Iris pigment epithelial cell (primary cell): ENCODE results near the gene F8A3.
"Not testable (repeated sequence)": the region's sequence is repeated elsewhere in the genome, so short reads cannot be mapped to it uniquely, and the experiment has no call there.

ENCODE experiments used
- DNase-seq: peaks from one replicate; pipeline ENCODE4 v3.0.0-alpha.2; 2011; ENCODE audit warnings: low read depth

The F8A3 gene

DNA sequence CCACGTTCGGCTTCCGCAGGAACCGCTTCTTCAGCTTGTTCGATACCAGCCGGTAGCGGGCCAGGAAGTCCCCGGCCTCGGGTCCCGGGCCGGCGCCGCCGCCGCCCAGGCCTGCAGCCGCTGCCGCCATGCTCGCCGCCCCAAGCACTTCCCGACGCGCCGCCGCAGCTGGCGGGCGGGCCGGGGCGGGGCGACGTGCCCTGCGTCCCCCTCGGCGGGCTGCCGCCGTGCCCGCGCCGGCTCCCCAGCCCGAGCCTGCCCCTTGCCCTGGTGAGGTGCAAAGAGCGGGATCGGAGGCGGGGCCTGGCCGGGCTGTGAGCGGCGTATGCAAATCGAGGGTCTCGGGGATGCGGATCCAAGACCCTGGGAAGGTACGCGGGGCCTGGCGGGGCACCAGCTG lies at the start of gene F8A3:
Gene F8A3 (minus strand): TSS at position 150 of the 400 bp plus-strand sequence. CDS start 20 bp downstream, at position 130.
- DNase-seq, result not testable (repeated sequence)

DNA sequence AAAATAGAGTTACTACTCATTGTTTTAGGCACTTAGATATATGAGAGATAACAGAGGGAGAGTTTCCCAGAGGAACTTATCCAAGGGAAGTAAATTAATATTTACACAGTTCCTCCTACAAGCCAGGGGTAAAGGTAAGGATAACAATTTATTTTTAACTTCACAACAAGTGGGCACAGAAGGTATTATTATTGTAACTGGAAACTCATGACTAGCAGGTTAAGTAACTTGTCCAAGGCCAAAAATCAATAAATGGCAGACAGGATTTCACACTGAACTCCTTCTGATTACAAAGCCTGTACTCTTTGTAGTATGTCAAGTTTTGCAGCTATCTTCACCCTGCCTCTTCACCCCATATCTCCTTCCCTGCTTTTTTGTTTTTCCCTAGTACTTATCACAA lies 46.9 kb upstream of the F8A3 start:
- no peak for DNase-seq

DNA sequence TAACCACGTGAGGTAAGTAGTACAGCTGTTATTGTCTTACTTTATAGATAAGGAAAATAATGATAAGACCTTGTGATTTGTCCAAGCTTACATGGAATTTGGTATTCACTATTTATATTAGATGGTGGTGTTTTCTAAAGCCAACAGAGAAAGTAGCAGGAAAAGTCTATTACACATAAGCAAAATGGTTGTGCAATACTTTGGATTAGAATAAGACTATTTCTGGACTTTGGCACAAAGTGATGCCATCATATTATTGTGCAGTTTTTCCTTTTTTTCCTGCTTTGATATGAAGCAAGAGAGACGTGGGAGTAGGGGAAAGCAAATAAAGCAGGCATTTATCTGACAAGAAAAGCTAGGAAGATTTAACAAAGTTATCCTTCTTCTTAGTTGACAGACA lies 36.7 kb upstream of the F8A3 start:
- not testable (repeated sequence) for DNase-seq

DNA sequence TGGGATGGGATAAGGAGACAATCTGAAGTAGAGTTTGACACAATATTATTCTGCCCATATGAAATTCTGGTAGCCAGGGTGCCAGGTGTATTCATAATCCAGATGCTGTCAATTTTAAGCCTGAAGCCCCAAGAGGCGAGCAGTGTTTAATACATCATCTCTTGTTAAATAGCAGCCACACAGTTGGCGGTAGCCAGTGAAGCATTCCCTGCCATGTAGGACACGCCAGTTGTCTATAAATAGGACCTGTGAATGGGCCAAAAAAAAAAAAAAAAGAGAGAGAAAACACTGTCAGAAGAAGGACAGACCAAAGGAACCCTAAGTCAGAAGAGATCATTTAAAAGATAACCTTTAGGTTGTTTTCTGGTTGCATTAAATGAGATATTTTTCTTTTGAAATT lies 33.0 kb upstream of the F8A3 start:
- DNase-seq, result not testable (repeated sequence)

DNA sequence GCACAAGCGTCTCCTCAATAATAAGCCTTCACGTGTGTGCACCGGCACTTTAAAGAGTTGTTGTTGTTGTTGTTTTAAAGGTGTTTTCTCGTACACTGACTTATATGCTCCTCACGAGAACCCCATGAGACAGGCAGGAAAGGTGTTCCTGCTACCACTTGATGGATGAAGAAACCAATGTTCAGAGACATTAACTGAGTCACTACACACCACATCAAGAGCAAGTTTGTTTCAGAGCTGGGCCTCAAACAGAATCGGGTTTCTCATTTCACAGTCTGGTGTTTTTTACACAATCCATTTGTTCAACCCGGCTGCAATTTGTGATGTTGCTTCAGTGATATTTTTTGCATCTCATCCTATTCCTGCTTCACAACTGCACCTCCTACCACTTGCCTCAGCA lies 18.7 kb upstream of the F8A3 start:
- not testable (repeated sequence) for DNase-seq

DNA sequence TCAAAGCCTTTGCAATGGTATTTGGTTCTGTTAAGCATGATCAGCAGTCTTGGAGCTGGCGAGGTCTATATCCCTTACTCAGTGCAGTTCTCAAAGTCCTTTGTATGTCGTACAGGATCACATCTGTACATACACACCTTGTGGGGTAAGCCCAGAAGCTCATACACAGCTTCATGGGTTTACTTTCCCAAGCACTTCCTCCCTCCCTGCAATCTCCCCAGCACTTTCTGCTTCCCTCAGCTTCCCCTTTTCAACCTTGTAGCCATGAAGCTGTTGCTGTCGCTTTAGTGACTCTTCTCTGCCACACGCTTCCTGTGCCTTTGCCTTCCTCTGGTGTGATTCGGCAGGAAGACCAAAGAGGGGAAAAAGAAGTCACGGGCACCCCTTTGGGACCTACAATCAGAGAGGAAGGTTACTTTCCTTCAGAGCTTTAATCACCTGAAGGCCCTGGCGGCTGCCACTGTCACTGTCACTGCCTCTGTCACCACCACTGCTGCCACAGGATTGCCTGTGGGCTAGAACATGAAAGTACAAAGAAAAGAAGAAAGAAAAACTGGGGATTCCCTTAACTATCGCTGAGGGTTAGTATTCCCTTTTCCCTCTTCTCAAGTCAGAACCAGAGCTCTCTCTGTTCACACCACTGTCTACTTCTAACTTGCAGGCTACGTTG lies 8.0 kb upstream of the F8A3 start:
- not testable (repeated sequence) for DNase-seq

DNA sequence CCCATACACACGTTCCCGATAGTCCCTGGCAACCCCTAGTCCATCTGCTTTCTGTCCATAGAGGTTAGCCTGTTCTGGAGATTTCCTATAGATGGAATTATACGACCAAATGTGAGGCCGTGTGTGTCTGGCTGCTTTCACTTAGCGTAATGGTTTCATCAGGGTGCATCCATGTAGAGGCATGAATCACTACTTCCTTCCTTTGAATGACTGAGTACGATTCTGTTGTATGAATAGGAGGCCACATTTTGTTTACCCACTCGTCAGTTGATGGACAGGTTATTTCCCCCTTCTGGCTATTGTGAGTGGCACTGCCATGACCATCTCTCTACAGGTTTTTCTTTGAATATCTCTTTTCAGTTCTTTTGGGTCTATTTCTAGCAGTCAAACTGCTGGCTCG lies 2.1 kb upstream of the F8A3 start:
- not testable (repeated sequence) for DNase-seq

DNA sequence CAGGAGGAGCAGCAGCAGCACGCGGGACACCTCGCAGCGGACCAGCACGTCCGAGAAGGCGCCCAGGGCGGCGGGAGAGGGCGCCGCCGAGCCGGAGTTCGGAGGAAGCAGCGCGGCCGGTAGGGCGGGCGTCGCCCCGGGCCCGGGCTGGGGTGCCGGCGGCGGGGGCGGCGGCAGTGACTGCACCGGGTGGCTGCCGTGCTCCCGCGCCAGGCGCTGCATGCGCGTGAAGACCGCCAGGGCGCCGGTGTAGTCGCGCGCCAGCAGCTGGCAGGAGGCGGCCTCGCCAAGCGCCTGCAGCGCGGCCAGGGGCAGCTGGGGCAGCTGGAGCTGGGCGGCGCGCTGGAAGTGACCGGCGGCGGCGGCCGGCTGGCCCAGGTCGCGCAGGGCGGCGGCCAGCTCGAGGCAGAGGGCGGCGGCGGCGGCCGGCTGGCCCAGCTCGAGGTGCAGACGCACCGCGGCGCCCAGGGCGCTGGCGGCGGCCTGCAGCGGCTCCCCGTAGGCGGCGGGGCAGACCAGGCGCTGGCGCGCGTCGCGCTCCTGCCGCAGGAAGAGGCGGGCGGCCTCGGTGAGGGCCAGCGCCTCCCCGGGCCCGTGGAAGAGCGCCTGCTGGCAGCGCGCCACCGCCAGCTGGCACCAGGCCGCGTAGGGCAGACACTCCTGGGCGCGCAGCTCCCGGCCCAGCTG lies 516 bp downstream of the F8A3 start:
- DNase-seq, result not testable (repeated sequence)

DNA sequence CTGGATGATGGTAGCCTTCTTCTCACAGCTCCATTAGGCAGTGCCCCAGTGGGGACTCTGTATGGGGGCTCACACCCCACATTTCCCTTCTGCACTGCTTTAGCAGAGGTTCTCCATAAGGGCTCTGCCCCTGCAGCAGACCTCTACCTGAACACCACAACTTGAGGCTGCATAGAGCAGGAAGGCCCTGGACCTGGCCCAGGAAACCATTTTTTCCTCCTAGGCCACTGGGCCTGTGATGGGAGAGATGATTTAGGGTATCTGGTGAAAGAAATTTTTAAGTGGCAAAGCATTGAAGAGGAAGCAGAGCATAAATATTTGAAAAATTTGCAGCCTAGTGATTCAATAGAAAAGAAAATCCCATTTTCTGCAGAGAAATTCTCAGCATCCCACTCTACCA lies 17.3 kb downstream of the F8A3 start:
- DNase-seq, result no peak

DNA sequence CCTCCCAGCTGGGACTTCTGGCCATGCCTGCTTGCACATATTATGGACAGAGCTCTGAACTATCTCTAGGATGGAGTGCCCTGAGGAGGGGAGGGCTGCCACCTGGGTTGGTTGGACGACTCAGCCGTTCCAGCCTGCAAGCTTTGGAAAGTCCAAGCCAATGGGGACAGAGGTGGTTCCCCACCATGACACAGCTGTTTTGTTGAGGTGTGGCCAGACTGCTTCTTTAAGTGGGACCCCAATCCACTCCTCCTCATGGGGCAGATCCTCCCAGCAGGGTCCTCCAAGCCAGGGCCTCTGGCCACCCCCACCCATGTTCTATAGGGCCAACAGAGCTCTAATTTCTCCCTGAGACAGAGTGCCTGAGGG lies 22.7 kb downstream of the F8A3 start:
- no peak for DNase-seq

DNA sequence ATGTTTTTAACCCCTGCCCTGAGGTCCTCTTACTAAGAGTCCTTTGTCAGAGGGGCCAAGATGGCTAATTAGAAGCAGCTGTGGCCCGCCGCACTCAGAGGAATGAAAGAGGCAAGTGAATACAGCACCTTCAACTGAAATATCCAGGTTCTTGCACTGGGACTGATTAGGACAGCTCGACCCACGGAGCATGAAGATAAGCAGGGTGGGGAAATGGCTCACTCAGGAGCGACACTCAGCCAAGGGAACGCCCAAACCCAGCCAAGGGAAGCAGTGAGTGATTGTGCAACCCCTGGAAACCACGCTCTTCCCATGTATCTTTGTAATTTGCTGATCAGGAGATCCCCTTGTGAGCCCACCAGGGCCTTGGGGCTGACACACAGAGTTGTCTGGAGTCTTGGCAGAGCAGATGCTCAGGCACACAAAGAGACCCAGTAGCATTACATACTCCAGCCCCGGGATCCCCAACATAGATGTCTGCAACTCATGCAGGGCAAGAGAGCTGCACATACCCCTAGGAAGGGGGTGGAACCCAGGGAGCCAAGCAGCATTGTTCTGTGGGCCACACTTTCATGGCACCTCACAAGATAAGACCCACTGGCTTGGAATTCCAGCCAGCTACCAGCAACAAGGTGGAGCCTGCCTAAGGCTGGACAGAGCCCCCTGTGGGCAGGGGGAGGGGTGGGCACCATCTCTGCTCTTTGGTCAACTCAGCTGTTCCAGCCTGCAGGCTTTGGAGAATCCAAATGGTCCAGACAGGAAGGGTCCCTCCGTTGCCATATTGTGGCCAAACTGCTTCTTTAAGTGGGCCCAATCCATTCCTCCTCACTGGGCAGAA lies 23.3 kb downstream of the F8A3 start:
- peak; percentile 8 for DNase-seq

DNA sequence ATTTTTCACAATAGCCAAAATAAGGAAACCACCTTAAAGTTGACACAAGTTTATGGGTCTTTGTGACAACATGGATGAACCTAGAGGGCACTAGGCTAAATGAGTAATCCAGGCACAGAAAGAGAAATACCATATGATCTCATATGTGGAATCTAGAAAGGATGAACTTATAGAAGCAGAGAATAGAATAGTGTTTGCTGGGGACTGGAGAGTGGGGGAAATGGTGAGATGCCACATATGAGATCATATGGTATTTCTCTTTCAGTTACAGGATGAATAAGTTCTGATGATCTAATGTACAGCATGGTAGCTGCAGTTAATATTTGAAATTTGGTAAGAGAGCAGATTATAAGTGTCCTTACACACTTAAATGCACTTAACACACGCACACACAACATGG lies 40.7 kb downstream of the F8A3 start:
- DNase-seq, result no peak
